SK-N-MC (cell line): Measurements from ENCODE around the gene SCFD2.

Experiments
- EZH2 ChIP-seq: fragments of 200-600 bp; sonication (generic); IDR thresholded peaks from one replicate; pipeline ENCODE4 v1.6.1; 2017; ENCODE audit warnings: antibody characterized with exemption
- FOXP2 ChIP-seq: optimal IDR thresholded peaks from 2 replicates; pipeline ENCODE3; 2011; ENCODE audit warnings: mild to moderate bottlenecking, moderate library complexity; ENCODE audit not compliant: insufficient read depth; ENCODE audit errors: extremely low read length, control extremely low read depth
- POLR2AphosphoS5 ChIP-seq: IDR thresholded peaks from 2 replicates; pipeline ENCODE4 v1.6.1; 2012; ENCODE audit warnings: mild to moderate bottlenecking, low read depth, low read length, borderline replicate concordance

- no peak for TF ChIP-seq EZH2
- TF ChIP-seq POLR2AphosphoS5 = no peak
- TF ChIP-seq FOXP2 = no peak
Measured at GRCh38 chr4:52915191-52915590, 450.7 kb downstream of the SCFD2 start.
